HepG2 (cell line): ENCODE measurements around the gene KIF2C. TPM values are rescaled to one million over a fixed set of nuclear protein-coding genes. Genes with fewer than 3 reads are reported as not detected.
A peak's percentile ranks its signal among the peaks of the same experiment; 100 is the strongest.

Experiments
- ATF2 ChIP-seq: sonication (generic); formaldehyde crosslinking; IDR thresholded peaks from 2 replicates; pipeline ENCODE4 v1.4.0; 2020; ENCODE audit warnings: missing genetic modification reagents
- BORCS8-MEF2B ChIP-seq: sonication (generic); formaldehyde crosslinking; IDR thresholded peaks from 2 replicates; pipeline ENCODE4 v1.8.0; 2022; ENCODE audit warnings: mild to moderate bottlenecking, missing genetic modification reagents
- ETS1 ChIP-seq: sonication (generic); formaldehyde crosslinking; IDR thresholded peaks from 2 replicates; pipeline ENCODE4 v1.4.0; 2020; ENCODE audit warnings: missing genetic modification reagents
- FLYWCH1 ChIP-seq: sonication (generic); formaldehyde crosslinking; IDR thresholded peaks from 2 replicates; pipeline ENCODE4 v1.8.1; 2023; ENCODE audit warnings: mild to moderate bottlenecking, missing genetic modification reagents
- HES4 ChIP-seq: sonication (generic); formaldehyde crosslinking; IDR thresholded peaks from 2 replicates; pipeline ENCODE4 v1.9.0; 2021; ENCODE audit warnings: mild to moderate bottlenecking, missing genetic modification reagents, borderline replicate concordance
- HNF1B ChIP-seq: sonication (generic); formaldehyde crosslinking; IDR thresholded peaks from 2 replicates; pipeline ENCODE4 v1.5.1; 2020; ENCODE audit warnings: mild to moderate bottlenecking, moderate library complexity, missing genetic modification reagents
- JUND ChIP-seq: sonication (generic); formaldehyde crosslinking; IDR thresholded peaks from 2 replicates; pipeline ENCODE4 v1.8.0; 2022; ENCODE audit warnings: mild to moderate bottlenecking, missing genetic modification reagents
- KMT2A ChIP-seq: sonication (generic); formaldehyde crosslinking; IDR thresholded peaks from 2 replicates; pipeline ENCODE4 v1.4.0; 2020; ENCODE audit warnings: missing genetic modification reagents
- MXD4 ChIP-seq: IDR thresholded peaks from 2 replicates; pipeline ENCODE4 v1.6.1; 2016; ENCODE audit warnings: mild to moderate bottlenecking, missing biosample characterization, missing genetic modification reagents
- PAXIP1 ChIP-seq: sonication (generic); formaldehyde crosslinking; conservative IDR thresholded peaks from 2 replicates; pipeline ENCODE4 v1.4.0; 2020; ENCODE audit warnings: mild to moderate bottlenecking, missing genetic modification reagents, moderate library complexity
- SKI ChIP-seq: fragments of 450-650 bp; IDR thresholded peaks from one replicate; pipeline ENCODE4 v1.6.1; 2018; ENCODE audit warnings: mild to moderate bottlenecking; ENCODE audit not compliant: partially characterized antibody
- TCF7L2 ChIP-seq: IDR thresholded peaks from 2 replicates; pipeline ENCODE4 v1.6.1; 2011; ENCODE audit warnings: mild to moderate bottlenecking, low read depth, low read length, moderate library complexity
- USF2 ChIP-seq, 2 experiments: sonication (generic) in 1 of 2; formaldehyde crosslinking in 1 of 2; IDR thresholded peaks; 2 replicates each; pipeline versions ENCODE4 v1.5.1 to v1.6.1; 2011 to 2020; ENCODE audit warnings: borderline replicate concordance in 1 of 2, low read depth in 1 of 2, low read length in 1 of 2, mild to moderate bottlenecking in 1 of 2, missing genetic modification reagents in 1 of 2, moderate library complexity in 1 of 2
- ZBTB21 ChIP-seq: sonication (generic); formaldehyde crosslinking; IDR thresholded peaks from 2 replicates; pipeline ENCODE4 v1.4.0; 2020; ENCODE audit warnings: missing genetic modification reagents
- ZFY ChIP-seq: sonication (generic); formaldehyde crosslinking; IDR thresholded peaks from 2 replicates; pipeline ENCODE4 v1.4.0; 2020; ENCODE audit warnings: missing genetic modification reagents
- ZNF383 ChIP-seq: sonication (generic); formaldehyde crosslinking; IDR thresholded peaks from 2 replicates; pipeline ENCODE4 v1.4.0; 2020; ENCODE audit warnings: missing genetic modification reagents, mild to moderate bottlenecking, borderline replicate concordance
- ZNF510 ChIP-seq: sonication (generic); formaldehyde crosslinking; IDR thresholded peaks from 2 replicates; pipeline ENCODE4 v1.4.0; 2020; ENCODE audit warnings: low read depth, mild to moderate bottlenecking, missing genetic modification reagents
- ZNF883 ChIP-seq: sonication (generic); formaldehyde crosslinking; IDR thresholded peaks from 2 replicates; pipeline ENCODE4 v1.5.1; 2020; ENCODE audit warnings: mild to moderate bottlenecking, missing genetic modification reagents; ENCODE audit errors: not compliant biosample characterization
- ZSCAN31 ChIP-seq: sonication (generic); formaldehyde crosslinking; IDR thresholded peaks from 2 replicates; pipeline ENCODE4 v1.5.0; 2020; ENCODE audit warnings: low read depth, mild to moderate bottlenecking, missing genetic modification reagents
- polyA plus RNA-seq, 8 experiments: library from polyadenylated mRNA; depleted of rRNA in 3 of 8; stranded (reverse) in 7 of 8; unstranded in 1 of 8; fragments of >200 nt; fragmentation: Illumina TruSeq in 4 of 8; extraction: Trizol in 4 of 8; gene quantifications; 2 replicates each; pipeline versions ENCODE4 v1.2.1 to v1.2.3, GENCODE V29; 2011 to 2016; ENCODE audit warnings: low read depth in 4 of 8, missing spikeins in 1 of 8, mixed read lengths in 1 of 8; ENCODE audit not compliant: insufficient read depth in 1 of 8
- total RNA-seq, 5 experiments: library from RNA; depleted of rRNA; stranded (reverse); fragments of >200 nt; fragmentation: Illumina TruSeq; extraction: Trizol; gene quantifications; 2 replicates each; pipeline ENCODE4 v1.2.3, GENCODE V29; 2016; ENCODE audit warnings: low read depth in 1 of 5

KIF2C gene
- total and polyA plus RNA-seq, 2 of the 13 experiments (the other 11 are each of a cell fraction or from before 2014, with no cell fraction given): 29.7 to 53.7 TPM

GRCh38 chr1:44807364-44808062 is 67.9 kb downstream of the KIF2C start (continued):
- TF ChIP-seq ZBTB21 (CRISPR knock-in tag) (no peak), ZNF883 (CRISPR knock-in tag) (no peak), JUND (CRISPR knock-in tag) (peak; percentile 81), KMT2A (CRISPR knock-in tag) (no peak), ZFY (CRISPR knock-in tag) (peak; percentile 77), PAXIP1 (peak; percentile 90), USF2 (IDR thresholded peaks at IDR 0.05; ENCODE audit: low read depth, low read length) (no peak; the same call in 1 of the 2 replicates), USF2 (CRISPR knock-in tag; IDR thresholded peaks at IDR 0.05; ENCODE audit: borderline replicate concordance) (no peak), MXD4 (CRISPR knock-in tag) (peak; percentile 49; the same call in 1 of the 2 replicates), HES4 (peak; percentile 86), ZNF510 (CRISPR knock-in tag) (peak; percentile 18; the same call in 1 of the 2 replicates), ATF2 (peak; percentile 40; the same call in 1 of the 2 replicates), BORCS8-MEF2B (peak; percentile 88), SKI (peak; percentile 61), ZSCAN31 (no peak), ZNF383 (no peak), TCF7L2 (no peak), FLYWCH1 (no peak), HNF1B (CRISPR knock-in tag) (peak; percentile 95), ETS1 (no peak)
